ENCODE results near the gene TUT1. TPM values are rescaled to one million over a fixed set of nuclear protein-coding genes. Genes with fewer than 3 reads are reported as not detected.
A peak's percentile ranks its signal among the peaks of the same experiment; 100 is the strongest.

TUT1 gene
- total RNA-seq, 1 experiment from 2014 or later = 40.0 TPM

DNA sequence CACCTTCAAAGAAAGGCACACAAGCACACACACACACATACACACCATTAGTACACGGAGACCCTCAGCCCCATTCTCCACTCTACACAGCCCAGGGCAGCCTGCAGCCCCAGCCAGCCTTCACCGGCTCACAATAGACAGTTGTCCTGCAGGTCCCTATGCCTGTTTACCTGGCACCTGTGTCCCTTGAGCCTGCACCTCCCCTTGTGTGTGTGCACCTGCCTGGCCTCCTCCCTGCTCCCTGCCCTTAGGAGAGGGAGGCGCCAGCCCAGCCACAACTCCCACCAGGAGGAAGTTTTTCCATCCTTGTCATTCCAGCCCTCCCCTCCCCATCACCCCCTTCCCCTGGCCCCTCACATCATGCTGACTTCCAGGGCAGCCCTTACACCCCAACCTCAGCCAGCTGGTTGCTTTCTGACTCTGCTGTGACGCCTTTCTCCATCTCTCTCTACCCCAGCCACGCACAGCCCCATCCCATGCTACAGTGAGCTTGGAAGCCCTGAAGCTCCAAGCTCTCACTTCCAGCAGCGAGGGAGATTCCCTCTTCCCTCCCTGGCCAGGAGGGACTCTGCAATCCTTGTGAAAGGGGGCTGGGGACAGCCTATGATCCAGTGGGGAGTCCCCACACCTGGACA is 49.1 kb downstream of the TUT1 start (continued):
- TF ChIP-seq ZNF532 (CRISPR knock-in tag; IDR thresholded peaks at IDR 0.05; ENCODE audit: borderline replicate concordance) (no peak), JAZF1 (CRISPR knock-in tag; IDR thresholded peaks at IDR 0.05) (no peak), MAX (CRISPR knock-in tag; IDR thresholded peaks at IDR 0.05) (no peak), CREM (CRISPR knock-in tag; IDR thresholded peaks at IDR 0.05) (no peak), ARID4B (CRISPR knock-in tag; IDR thresholded peaks at IDR 0.05; ENCODE audit: borderline replicate concordance) (no peak), ZNF317 (CRISPR knock-in tag; IDR thresholded peaks at IDR 0.05; ENCODE audit: borderline replicate concordance, low read depth) (no peak), RELA (CRISPR knock-in tag; IDR thresholded peaks at IDR 0.05; ENCODE audit: borderline replicate concordance) (no peak), ZNF138 (CRISPR knock-in tag; conservative IDR thresholded peaks at IDR 0.05) (no peak), ZNF396 (CRISPR knock-in tag; IDR thresholded peaks at IDR 0.05; ENCODE audit: borderline replicate concordance) (no peak)

DNA sequence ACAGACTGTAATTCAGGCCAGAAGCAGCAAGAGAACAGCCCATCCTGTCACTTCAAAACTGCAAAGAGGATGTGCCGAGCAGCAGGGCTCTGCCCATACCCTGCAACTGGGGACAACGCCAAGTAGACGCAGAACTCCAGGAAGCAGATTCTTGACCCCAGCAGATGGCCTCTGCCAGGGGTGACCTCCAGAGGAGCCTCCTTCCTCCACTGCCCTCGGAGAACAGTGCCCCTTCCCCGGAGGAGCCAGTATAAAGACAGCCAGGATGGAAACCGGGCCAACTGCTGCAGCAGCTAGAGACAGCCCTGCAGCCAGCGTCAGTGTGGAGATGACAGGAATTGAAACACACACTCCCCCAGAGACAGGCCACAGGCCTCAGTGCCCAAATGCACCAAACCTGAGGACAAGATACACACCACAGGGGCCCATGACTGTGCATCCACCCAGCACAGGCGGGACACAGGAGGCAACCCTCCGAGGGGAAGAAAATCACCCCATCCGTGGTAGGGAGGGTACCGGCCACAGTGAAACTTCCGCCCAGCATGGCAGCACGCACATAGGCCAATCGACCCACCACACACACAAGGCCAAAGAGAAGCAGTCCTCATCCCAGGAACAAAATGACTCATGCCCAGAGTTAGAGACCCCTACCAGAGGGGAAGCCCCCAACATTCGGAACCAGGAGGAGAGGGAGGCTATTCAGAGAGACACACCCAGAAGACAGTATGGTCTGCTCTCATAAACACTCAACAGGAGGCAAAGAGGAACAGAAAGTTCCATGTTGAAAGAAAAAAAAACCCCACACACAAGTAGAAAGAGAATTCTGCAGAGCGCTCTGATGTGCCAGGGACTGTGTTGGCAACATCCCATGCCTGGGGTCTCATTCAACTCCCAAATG is 50.3 kb downstream of the TUT1 start:
- H3K4me3 Mint-ChIP-seq = no peak overlapping the region
- peaks cover 45% of the 10 kb centered on the region for H3K4me1 Mint-ChIP-seq
- no peak for ATAC-seq
- ChIA-PET CTCF (interaction anchor here (2.3 to 13.3 kb wide), 3 partner anchors 42 to 117 kb away, joined by 25 to 552 read pairs (median 122); partner anchors contain the start of gene SCGB1A1), POLR2A (no interaction called here)
- no peaks in the 10 kb centered on the region for H3K36me3 Mint-ChIP-seq
- DNase-seq (ENCODE audit: low spot score) = no peak
- H3K9me3 Mint-ChIP-seq = no peaks in the 10 kb centered on the region
- 0 out of 2 replicates have a peak overlapping the region, but pooled peaks have one; percentile 16 for H3K27ac Mint-ChIP-seq
- H3K27me3 Mint-ChIP-seq (ENCODE audit: low read depth) = peaks cover 51% of the 10 kb centered on the region
- TF ChIP-seq PRRX2 (CRISPR knock-in tag; IDR thresholded peaks at IDR 0.05) (no peak), FOXP1 (CRISPR knock-in tag; IDR thresholded peaks at IDR 0.05; ENCODE audit: borderline replicate concordance) (no peak), ETV6 (CRISPR knock-in tag; IDR thresholded peaks at IDR 0.05) (no peak), FOXK1 (CRISPR knock-in tag; IDR thresholded peaks at IDR 0.05) (no peak), SMAD3 (CRISPR knock-in tag; IDR thresholded peaks at IDR 0.05; ENCODE audit: borderline replicate concordance) (no peak), ESRRA (CRISPR knock-in tag; IDR thresholded peaks at IDR 0.05; ENCODE audit: borderline replicate concordance) (no peak), PREB (CRISPR knock-in tag; IDR thresholded peaks at IDR 0.05; ENCODE audit: borderline replicate concordance) (no peak), NR2C2 (CRISPR knock-in tag; IDR thresholded peaks at IDR 0.05) (no peak), OVOL2 (CRISPR knock-in tag; IDR thresholded peaks at IDR 0.05; ENCODE audit: borderline replicate concordance) (no peak)
- TF ChIP-seq, protein P1, sequence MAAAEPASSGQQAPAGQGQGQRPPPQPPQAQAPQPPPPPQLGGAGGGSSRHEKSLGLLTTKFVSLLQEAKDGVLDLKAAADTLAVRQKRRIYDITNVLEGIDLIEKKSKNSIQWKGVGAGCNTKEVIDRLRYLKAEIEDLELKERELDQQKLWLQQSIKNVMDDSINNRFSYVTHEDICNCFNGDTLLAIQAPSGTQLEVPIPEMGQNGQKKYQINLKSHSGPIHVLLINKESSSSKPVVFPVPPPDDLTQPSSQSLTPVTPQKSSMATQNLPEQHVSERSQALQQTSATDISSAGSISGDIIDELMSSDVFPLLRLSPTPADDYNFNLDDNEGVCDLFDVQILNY (CRISPR knock-in tag; IDR thresholded peaks at IDR 0.05) = no peak
